ENCODE data around the gene STAMBP. TPM values are rescaled to one million over a fixed set of nuclear protein-coding genes. Genes with fewer than 3 reads are reported as not detected.

STAMBP gene
- total RNA-seq, 1 donor from 2014 or later, result 35.4 TPM

DNA sequence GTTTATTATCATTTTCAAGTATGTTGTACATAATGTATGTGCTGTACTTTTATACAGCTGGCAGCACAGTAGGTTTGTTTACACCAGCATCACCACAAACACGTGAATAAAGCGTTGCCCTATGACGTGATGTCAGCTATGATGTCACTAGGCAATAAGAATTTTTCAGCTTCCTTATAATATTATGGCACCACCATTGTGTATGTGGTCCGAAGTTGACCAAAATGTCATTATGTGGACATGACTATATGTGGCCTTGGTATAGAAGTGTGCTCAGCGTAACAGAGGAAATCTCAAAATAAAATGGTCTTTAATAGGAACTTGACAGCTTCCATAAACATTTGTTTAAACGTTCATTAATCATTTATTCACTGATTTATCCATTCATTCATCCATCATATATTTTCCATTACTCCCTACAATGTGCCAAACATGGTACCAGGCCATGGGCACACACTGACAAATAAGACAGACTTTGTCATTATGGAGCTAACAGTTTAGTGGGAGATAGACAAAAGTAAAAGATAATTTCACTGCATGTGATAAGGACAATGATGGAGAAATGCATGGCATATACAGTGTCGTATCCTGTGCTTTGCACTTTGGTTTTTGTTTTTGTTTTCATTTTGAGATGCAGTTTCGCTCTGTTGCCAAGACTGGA lies 82.9 kb downstream of the STAMBP start:
- ChIA-PET CTCF (interaction anchor here (0.7 to 0.9 kb wide), 2 partner anchors 27 to 210 kb away, joined by 3 read pairs; no protein-coding TSS in a partner anchor), POLR2A (interaction anchor here (1.0 kb wide), 1 partner anchor 193 kb away, joined by 3 read pairs; no protein-coding TSS in a partner anchor)
- H3K36me3 Mint-ChIP-seq (ENCODE audit: low read depth), result no peaks in the 10 kb centered on the region
- no peaks in the 10 kb centered on the region for H3K9me3 Mint-ChIP-seq
- TF ChIP-seq, protein P1, sequence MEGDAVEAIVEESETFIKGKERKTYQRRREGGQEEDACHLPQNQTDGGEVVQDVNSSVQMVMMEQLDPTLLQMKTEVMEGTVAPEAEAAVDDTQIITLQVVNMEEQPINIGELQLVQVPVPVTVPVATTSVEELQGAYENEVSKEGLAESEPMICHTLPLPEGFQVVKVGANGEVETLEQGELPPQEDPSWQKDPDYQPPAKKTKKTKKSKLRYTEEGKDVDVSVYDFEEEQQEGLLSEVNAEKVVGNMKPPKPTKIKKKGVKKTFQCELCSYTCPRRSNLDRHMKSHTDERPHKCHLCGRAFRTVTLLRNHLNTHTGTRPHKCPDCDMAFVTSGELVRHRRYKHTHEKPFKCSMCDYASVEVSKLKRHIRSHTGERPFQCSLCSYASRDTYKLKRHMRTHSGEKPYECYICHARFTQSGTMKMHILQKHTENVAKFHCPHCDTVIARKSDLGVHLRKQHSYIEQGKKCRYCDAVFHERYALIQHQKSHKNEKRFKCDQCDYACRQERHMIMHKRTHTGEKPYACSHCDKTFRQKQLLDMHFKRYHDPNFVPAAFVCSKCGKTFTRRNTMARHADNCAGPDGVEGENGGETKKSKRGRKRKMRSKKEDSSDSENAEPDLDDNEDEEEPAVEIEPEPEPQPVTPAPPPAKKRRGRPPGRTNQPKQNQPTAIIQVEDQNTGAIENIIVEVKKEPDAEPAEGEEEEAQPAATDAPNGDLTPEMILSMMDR (IDR thresholded peaks at IDR 0.05), result no peak
- intact Hi-C loops (cut with micrococcal nuclease), result no loop called here
- no peaks in the 10 kb centered on the region for H3K27me3 Mint-ChIP-seq
- no peak overlapping the region for H3K27ac Mint-ChIP-seq
- H3K4me3 Mint-ChIP-seq, result no peak overlapping the region
- ATAC-seq (ENCODE audit: low read depth) (no peak), DNase-seq (no peak)
- peaks cover 2% of the 10 kb centered on the region for H3K4me1 Mint-ChIP-seq

GRCh38 chr2:73913414-73914054 lies 84.8 kb downstream of the STAMBP start:
- intact Hi-C loops (cut with micrococcal nuclease), result no loop called here
- H3K27ac Mint-ChIP-seq, result no peak overlapping the region
- DNase-seq (no peak), ATAC-seq (ENCODE audit: low read depth) (no peak)
- no peak overlapping the region for H3K4me3 Mint-ChIP-seq
- POLR2A ChIA-PET, result interaction anchor here (0.5 to 0.6 kb wide), 3 partner anchors 113 to 207 kb away, joined by 3 read pairs; no protein-coding TSS in a partner anchor
- TF ChIP-seq, protein P1 (IDR thresholded peaks at IDR 0.05), result no peak
- no peaks in the 10 kb centered on the region for H3K36me3 Mint-ChIP-seq (ENCODE audit: low read depth)
- no peaks in the 10 kb centered on the region for H3K9me3 Mint-ChIP-seq
- H3K4me1 Mint-ChIP-seq, result no peaks in the 10 kb centered on the region
- CTCF ChIA-PET, result no interaction called here
- H3K27me3 Mint-ChIP-seq, result no peaks in the 10 kb centered on the region

DNA sequence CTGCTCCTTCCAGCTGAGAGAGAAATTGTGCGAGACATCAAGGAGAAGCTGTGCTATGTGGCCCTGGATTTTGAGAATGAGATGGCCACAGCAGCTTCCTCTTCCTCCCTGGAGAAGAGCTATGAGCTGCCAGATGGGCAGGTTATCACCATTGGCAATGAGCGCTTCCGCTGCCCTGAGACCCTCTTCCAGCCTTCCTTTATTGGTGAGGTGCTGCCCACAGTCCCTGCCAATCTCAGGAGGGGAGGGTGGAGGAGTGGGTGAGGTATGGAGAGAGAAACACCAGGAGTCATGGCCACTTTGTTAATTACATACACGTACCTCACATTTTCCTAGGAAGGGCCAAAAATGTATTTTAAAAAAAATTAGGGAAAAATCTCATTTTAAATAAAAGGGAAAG lies 85.9 kb downstream of the STAMBP start:
- Mint-ChIP-seq H3K27me3 (no peaks in the 10 kb centered on the region), H3K27ac (no peak overlapping the region), H3K4me1 (no peaks in the 10 kb centered on the region), H3K36me3 (ENCODE audit: low read depth) (no peaks in the 10 kb centered on the region), H3K9me3 (no peaks in the 10 kb centered on the region), H3K4me3 (no peak overlapping the region)
- ChIA-PET CTCF (no interaction called here), POLR2A (interaction anchor here (0.6 to 0.7 kb wide), 2 partner anchors 9 to 143 kb away, joined by 3 to 9 read pairs; no protein-coding TSS in a partner anchor)
- ATAC-seq (ENCODE audit: low read depth) (no peak), DNase-seq (no peak)
- TF ChIP-seq, protein P1 (IDR thresholded peaks at IDR 0.05), result no peak
- intact Hi-C loops (cut with micrococcal nuclease), result no loop called here

- no peaks in the 10 kb centered on the region for H3K36me3 Mint-ChIP-seq (ENCODE audit: low read depth)
- no peak for ATAC-seq (ENCODE audit: low read depth)
- H3K27ac Mint-ChIP-seq, result no peak overlapping the region
- H3K4me1 Mint-ChIP-seq, result no peaks in the 10 kb centered on the region
- ChIA-PET POLR2A (no interaction called here), CTCF (no interaction called here)
- intact Hi-C loops (cut with micrococcal nuclease), result no loop called here
- no peaks in the 10 kb centered on the region for H3K27me3 Mint-ChIP-seq
- TF ChIP-seq, protein P1 (IDR thresholded peaks at IDR 0.05), result no peak
- DNase-seq, result no peak
- H3K9me3 Mint-ChIP-seq, result no peaks in the 10 kb centered on the region
- no peak overlapping the region for H3K4me3 Mint-ChIP-seq
Observed at GRCh38 chr2:73915437-73915993, 86.8 kb downstream of the STAMBP start.

- CTCF ChIA-PET, result no interaction called here
- no peak overlapping the region for H3K27ac Mint-ChIP-seq
- intact Hi-C loops (cut with micrococcal nuclease), result no loop called here
- no peak for ATAC-seq (ENCODE audit: low read depth)
- peaks cover 2% of the 10 kb centered on the region for H3K4me1 Mint-ChIP-seq
- no peak for DNase-seq
- H3K36me3 Mint-ChIP-seq (ENCODE audit: low read depth), result no peaks in the 10 kb centered on the region
- no peaks in the 10 kb centered on the region for H3K9me3 Mint-ChIP-seq
- H3K4me3 Mint-ChIP-seq, result no peak overlapping the region
- POLR2A ChIA-PET, result no interaction called here
- TF ChIP-seq, protein P1 (IDR thresholded peaks at IDR 0.05), result no peak
- no peaks in the 10 kb centered on the region for H3K27me3 Mint-ChIP-seq
Observed at GRCh38 chr2:73916666-73917065, 87.9 kb downstream of the STAMBP start.
